ENCODE results near the gene PLIN1.

PLIN1 gene

DNA sequence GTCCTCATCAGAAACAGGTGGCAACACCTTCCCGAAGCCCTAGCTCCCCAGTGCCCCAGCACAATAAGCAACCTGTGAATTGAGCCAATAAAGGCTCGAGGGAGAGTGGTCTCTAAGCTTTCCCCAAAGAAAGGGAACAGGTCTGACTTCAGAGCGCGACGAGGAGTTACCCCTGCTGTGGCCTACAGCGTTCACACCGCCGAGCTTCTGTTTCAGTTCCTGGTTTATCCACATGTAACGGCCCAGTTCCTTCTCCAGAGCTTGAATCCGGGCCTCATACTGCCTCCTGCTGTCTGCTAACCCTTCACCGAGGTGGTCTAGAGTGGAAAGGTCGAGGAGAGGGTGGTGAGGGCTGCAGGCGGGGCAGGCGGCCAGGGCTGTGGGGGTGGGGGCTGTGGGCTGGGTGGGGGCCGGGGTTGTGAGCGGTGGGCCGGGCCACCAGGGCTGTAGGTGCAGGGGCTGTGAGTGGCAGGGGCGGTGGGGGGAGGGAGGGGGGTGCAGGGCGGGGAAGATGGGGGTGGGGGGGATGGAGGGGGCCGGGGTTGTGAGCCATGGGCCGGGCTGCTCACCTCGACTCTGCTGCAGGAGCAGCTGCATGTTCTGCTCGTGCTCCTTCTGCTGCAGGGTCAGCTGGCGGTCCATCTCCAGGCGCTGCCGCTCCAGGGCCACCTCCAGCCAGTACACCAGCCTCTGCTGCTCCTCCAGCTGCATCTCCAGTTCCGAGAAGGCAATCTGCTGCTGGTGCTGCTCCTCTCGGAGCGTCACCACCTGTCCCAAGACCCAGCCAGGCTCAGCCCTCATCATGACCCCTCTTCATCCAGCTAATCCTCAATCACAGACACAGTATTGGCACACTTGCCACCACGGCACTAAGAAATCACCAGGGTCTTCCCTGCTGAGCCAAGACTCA, 50.1 kb downstream of the PLIN1 start:
- no peak overlapping the region for H3K27ac ChIP-seq (ENCODE audit: low read depth, low read length)
- H3K4me1 ChIP-seq (ENCODE audit: control insufficient read depth, insufficient read depth, low read length): no peaks in the 10 kb centered on the region
- H3K36me3 ChIP-seq (ENCODE audit: control insufficient read depth, insufficient read depth, low read length): peaks cover 2% of the 10 kb centered on the region
- H3K27me3 ChIP-seq (ENCODE audit: control insufficient read depth, insufficient read depth, low read length): no peaks in the 10 kb centered on the region
- no peak overlapping the region for H3K9ac ChIP-seq (ENCODE audit: low read length)
- no peak overlapping the region for H3K4me3 ChIP-seq (ENCODE audit: low read length)

GRCh38 chr15:89628301-89628700, 50.9 kb downstream of the PLIN1 start:
- H3K36me3 ChIP-seq (ENCODE audit: control insufficient read depth, insufficient read depth, low read length): peaks cover 2% of the 10 kb centered on the region
- H3K27me3 ChIP-seq (ENCODE audit: control insufficient read depth, insufficient read depth, low read length): no peaks in the 10 kb centered on the region
- H3K4me3 ChIP-seq (ENCODE audit: low read length): no peak overlapping the region
- H3K9ac ChIP-seq (ENCODE audit: low read length): no peak overlapping the region
- H3K27ac ChIP-seq (ENCODE audit: low read depth, low read length): no peak overlapping the region
- H3K4me1 ChIP-seq (ENCODE audit: control insufficient read depth, insufficient read depth, low read length): no peaks in the 10 kb centered on the region

DNA sequence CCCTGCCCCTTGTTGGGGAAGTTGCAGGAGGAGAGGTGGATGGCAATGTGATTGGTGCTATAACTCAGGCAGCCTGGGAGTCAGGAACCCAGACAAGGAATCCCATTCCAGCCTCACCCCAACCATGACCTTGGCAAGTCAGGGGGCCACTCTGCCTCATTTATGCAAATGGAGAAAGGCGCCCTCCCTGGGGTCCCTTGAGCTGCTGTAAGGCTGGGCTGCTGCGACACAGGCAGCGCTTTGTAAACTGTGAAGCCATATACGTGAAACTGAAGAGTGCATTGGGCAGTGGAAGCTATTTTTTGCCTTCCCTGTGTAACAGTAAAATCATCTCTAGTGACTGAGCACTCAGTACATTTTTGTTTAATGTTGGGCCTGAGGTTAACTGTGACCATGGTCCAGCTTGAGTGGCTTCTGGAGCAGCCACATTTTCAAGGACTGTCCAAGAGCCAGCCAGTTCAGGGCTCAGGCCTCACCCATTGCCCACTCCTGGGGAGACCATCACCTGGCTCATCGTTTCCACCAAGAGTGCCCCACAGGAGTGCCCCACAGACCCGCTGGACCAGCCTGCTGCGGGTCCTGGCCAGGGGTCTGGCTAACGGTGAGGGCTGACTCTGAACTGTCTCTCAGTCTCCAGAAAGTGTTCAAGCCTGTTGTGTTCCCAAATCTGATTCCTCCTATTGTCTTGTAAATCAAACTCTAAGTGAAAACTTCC, 51.8 kb downstream of the PLIN1 start:
- H3K9ac ChIP-seq (ENCODE audit: low read length): no peak overlapping the region
- H3K27me3 ChIP-seq (ENCODE audit: control insufficient read depth, insufficient read depth, low read length): no peaks in the 10 kb centered on the region
- H3K4me1 ChIP-seq (ENCODE audit: control insufficient read depth, insufficient read depth, low read length): no peaks in the 10 kb centered on the region
- H3K27ac ChIP-seq (ENCODE audit: low read depth, low read length): no peak overlapping the region
- H3K4me3 ChIP-seq (ENCODE audit: low read length): no peak overlapping the region
- H3K36me3 ChIP-seq (ENCODE audit: control insufficient read depth, insufficient read depth, low read length): peaks cover 2% of the 10 kb centered on the region

DNA sequence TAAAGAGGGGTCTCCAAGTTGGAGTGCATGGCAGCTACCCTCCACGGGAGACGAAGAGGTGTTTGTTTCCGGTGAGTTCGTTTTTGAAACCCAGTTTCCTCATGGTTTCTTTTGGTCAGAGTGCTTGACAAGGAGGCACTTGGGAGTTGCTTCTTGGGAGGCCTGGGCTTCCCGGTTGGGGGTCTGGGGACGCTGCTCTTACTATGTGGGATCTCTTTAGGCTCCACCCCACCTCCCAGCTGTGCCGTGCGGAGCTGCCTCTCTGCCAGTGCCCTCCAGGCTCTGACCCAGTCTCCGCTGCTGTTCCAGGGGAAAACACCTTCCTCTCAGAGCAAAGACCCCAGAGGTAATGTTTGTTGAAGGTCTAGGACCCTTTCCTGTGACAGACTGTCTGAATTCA, 53.5 kb downstream of the PLIN1 start:
- H3K36me3 ChIP-seq (ENCODE audit: control insufficient read depth, insufficient read depth, low read length): peaks cover 2% of the 10 kb centered on the region
- no peak overlapping the region for H3K4me3 ChIP-seq (ENCODE audit: low read length)

GRCh38 chr15:89623165-89623564, 56.0 kb downstream of the PLIN1 start:
- no peaks in the 10 kb centered on the region for H3K27me3 ChIP-seq (ENCODE audit: control insufficient read depth, insufficient read depth, low read length)
- H3K9ac ChIP-seq (ENCODE audit: low read length): no peak overlapping the region
- H3K36me3 ChIP-seq (ENCODE audit: control insufficient read depth, insufficient read depth, low read length): no peaks in the 10 kb centered on the region
- H3K4me1 ChIP-seq (ENCODE audit: control insufficient read depth, insufficient read depth, low read length): no peaks in the 10 kb centered on the region
- H3K27ac ChIP-seq (ENCODE audit: low read depth, low read length): no peak overlapping the region
- H3K4me3 ChIP-seq (ENCODE audit: low read length): no peak overlapping the region

More for the DNA sequence above, 53.5 kb downstream of the PLIN1 start:
- Histone ChIP-seq H3K9ac (ENCODE audit: low read length) (no peak overlapping the region), H3K27ac (ENCODE audit: low read depth, low read length) (no peak overlapping the region), H3K27me3 (ENCODE audit: control insufficient read depth, insufficient read depth, low read length) (no peaks in the 10 kb centered on the region), H3K4me1 (ENCODE audit: control insufficient read depth, insufficient read depth, low read length) (no peaks in the 10 kb centered on the region)

DNA sequence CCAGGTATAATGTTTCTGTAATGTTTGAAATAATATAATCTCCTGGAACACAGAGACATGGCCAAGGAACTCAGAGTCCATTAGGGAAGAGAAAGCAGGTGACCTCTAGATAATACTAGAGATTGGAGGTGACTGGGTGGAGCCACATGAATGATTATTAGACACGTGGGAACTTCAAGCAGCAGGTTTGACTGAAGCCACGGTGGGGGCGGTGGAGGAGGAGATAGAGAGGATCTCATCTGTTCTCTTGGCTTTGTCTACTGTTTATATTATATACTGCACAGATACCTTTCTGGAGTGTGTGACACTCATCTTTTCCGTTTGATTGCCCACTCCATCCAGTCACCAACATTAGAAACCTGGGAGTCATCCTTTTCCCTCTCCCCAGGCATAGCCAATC, 57.6 kb downstream of the PLIN1 start:
- Histone ChIP-seq H3K36me3 (ENCODE audit: control insufficient read depth, insufficient read depth, low read length) (no peaks in the 10 kb centered on the region), H3K27ac (ENCODE audit: low read depth, low read length) (no peak overlapping the region), H3K27me3 (ENCODE audit: control insufficient read depth, insufficient read depth, low read length) (no peaks in the 10 kb centered on the region), H3K9ac (ENCODE audit: low read length) (no peak overlapping the region), H3K4me3 (ENCODE audit: low read length) (no peak overlapping the region), H3K4me1 (ENCODE audit: control insufficient read depth, insufficient read depth, low read length) (no peaks in the 10 kb centered on the region)

DNA sequence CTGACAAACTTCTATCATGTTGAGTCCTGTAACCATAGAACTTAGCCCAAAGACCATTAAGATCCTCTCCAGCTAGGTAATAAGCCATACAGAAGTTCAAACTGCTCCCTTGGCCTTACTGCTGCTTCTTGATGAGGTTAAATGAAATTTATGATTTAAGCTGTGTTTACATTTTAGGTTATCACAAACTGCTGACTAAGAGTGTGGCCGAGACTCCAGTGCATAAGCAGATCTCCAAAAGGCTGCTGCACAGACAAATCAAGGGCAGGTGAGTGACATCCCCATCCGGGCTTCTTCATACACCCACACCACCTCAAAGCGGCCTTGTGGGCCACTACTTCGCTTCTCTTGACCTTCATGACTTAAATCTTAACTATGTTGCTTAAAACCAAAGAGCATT, 62.9 kb downstream of the PLIN1 start:
- Histone ChIP-seq H3K36me3 (ENCODE audit: control insufficient read depth, insufficient read depth, low read length) (no peaks in the 10 kb centered on the region), H3K4me3 (ENCODE audit: low read length) (no peak overlapping the region), H3K27me3 (ENCODE audit: control insufficient read depth, insufficient read depth, low read length) (no peaks in the 10 kb centered on the region), H3K4me1 (ENCODE audit: control insufficient read depth, insufficient read depth, low read length) (no peaks in the 10 kb centered on the region), H3K9ac (ENCODE audit: low read length) (no peak overlapping the region), H3K27ac (ENCODE audit: low read depth, low read length) (no peak overlapping the region)

DNA sequence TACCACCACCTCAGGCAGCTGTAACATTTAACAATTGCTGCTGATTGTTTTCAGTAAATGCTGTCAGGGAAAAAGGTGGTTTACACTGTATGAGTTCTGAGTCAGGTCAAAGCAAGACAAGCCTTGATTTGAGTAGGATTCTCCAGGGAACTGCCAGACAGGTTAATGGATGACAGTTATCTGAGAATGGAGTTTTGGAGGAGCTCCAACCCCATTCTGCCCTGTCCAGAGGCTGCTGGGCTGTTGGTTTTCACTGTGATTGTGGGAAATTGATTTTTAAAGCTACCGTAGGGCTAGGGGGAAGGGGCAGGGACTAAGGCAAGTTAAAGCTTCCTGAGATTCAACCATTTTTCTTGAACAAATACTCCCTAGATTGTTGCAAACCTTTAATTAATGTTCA, 64.0 kb downstream of the PLIN1 start:
- no peaks in the 10 kb centered on the region for H3K4me1 ChIP-seq (ENCODE audit: control insufficient read depth, insufficient read depth, low read length)
- H3K27me3 ChIP-seq (ENCODE audit: control insufficient read depth, insufficient read depth, low read length): no peaks in the 10 kb centered on the region
- H3K27ac ChIP-seq (ENCODE audit: low read depth, low read length): no peak overlapping the region
- no peaks in the 10 kb centered on the region for H3K36me3 ChIP-seq (ENCODE audit: control insufficient read depth, insufficient read depth, low read length)
- H3K4me3 ChIP-seq (ENCODE audit: low read length): no peak overlapping the region
- no peak overlapping the region for H3K9ac ChIP-seq (ENCODE audit: low read length)
